IgD-negative memory B cell (primary cell): ENCODE results near the gene SLC2A8. TPM values are rescaled to one million over a fixed set of nuclear protein-coding genes. Genes with fewer than 3 reads are reported as not detected.

Experiments
- H3K27ac Mint-ChIP-seq, 3 donors: one replicate each; pipeline ENCODE4 v1.8.0; 2020 to 2022; ENCODE audit warnings: mild to moderate bottlenecking in 3 of 3, mixed read lengths in 3 of 3, moderate library complexity in 1 of 3
- H3K27me3 Mint-ChIP-seq: one replicate; pipeline ENCODE4 v1.8.0; 2021; ENCODE audit warnings: mixed read lengths
- H3K36me3 Mint-ChIP-seq: one replicate; pipeline ENCODE4 v1.8.0; 2020; ENCODE audit warnings: mild to moderate bottlenecking, mixed read lengths
- H3K4me1 Mint-ChIP-seq, 3 donors: one replicate each; pipeline ENCODE4 v1.8.0; 2020 to 2022; ENCODE audit warnings: mixed read lengths in 3 of 3, mild to moderate bottlenecking in 1 of 3
- H3K4me3 Mint-ChIP-seq, 4 donors: one replicate each; pipeline ENCODE4 v1.8.0; 2020 to 2022; ENCODE audit warnings: mild to moderate bottlenecking in 4 of 4, mixed read lengths in 4 of 4, moderate library complexity in 3 of 4
- H3K9me3 Mint-ChIP-seq, 3 donors: one replicate each; pipeline ENCODE4 v1.8.0; 2020 to 2021; ENCODE audit warnings: mixed read lengths in 3 of 3, mild to moderate bottlenecking in 1 of 3
- polyA plus RNA-seq: library from polyadenylated mRNA; unstranded; fragments of 300-500 nt; fragmentation: Illumina TruSeq; gene quantifications from one replicate; pipeline ENCODE4 v1.2.3, GENCODE V29; 2021

SLC2A8 gene
- polyA plus RNA-seq, 1 donor from 2014 or later, result 7.8 TPM

DNA sequence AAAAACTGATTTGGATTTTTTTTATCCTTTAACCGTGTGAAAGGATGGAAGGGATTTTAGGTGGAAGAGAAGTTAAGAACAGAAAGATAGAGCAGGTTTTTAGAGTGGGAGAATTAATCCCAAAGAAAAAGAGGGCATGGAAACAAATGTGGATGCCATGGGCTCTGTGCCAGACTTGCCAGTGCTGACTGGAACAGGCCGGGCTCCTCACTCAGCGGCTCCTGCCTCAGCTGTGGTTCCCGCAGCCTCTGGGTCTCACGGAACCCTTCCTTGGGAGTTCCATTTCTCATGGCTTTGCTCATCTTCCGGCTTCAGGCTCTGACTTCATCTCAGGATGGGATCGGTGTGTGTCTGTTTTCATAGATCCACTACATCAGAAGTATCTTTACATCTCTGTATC is 30.4 kb upstream of the SLC2A8 start:
- Mint-ChIP-seq H3K4me1 (peaks cover 0 to 1% (median 0%) of the 10 kb centered on the region in 3 donors), H3K36me3 (peaks cover 10% of the 10 kb centered on the region), H3K27ac (no peak overlapping the region), H3K9me3 (no peaks in the 10 kb centered on the region), H3K27me3 (no peaks in the 10 kb centered on the region), H3K4me3 (no peak overlapping the region)

DNA sequence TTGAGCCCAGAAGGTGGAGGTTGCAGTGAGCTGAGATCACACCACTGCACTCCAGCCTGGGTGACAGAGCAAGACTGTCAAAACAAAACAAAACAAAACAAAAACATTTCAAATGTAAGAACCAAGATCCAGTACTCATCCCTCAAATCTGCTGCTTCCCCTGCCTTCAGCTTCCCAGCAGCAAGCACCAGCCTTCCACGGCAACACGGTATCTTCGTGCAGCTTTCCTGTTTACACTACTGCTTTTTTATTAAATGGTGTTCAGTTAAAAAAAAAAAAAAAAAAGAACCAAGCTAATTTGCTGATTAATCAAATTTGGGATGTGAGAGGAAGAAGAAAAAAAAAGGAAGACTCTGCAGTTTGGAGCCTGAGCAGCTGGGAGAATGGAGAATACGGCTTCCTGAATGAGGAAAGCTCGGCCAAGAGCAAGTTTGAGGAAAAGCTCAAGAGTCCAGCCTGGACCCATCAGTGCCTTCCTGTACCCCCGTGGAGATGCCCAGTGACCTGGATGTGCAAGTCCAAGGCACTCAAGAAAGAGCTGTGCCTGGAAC is 28.0 kb upstream of the SLC2A8 start:
- Mint-ChIP-seq H3K27me3 (no peaks in the 10 kb centered on the region), H3K27ac (no peak overlapping the region), H3K4me1 (peaks cover 0 to 1% (median 0%) of the 10 kb centered on the region in 3 donors), H3K4me3 (no peak overlapping the region), H3K36me3 (peaks cover 13% of the 10 kb centered on the region), H3K9me3 (no peaks in the 10 kb centered on the region)

GRCh38 chr9:127369428-127369827 is 27.5 kb upstream of the SLC2A8 start:
- Mint-ChIP-seq H3K4me3 (no peak overlapping the region), H3K27me3 (no peaks in the 10 kb centered on the region), H3K4me1 (peaks cover 0 to 1% (median 0%) of the 10 kb centered on the region in 3 donors), H3K36me3 (peaks cover 8% of the 10 kb centered on the region), H3K9me3 (no peaks in the 10 kb centered on the region), H3K27ac (no peak overlapping the region)

GRCh38 chr9:127370147-127370579 is 26.8 kb upstream of the SLC2A8 start:
- peaks cover 8% of the 10 kb centered on the region for H3K36me3 Mint-ChIP-seq
- no peaks in the 10 kb centered on the region for H3K9me3 Mint-ChIP-seq
- H3K4me1 Mint-ChIP-seq, result no peaks in the 10 kb centered on the region
- no peak overlapping the region for H3K27ac Mint-ChIP-seq
- no peaks in the 10 kb centered on the region for H3K27me3 Mint-ChIP-seq
- no peak overlapping the region for H3K4me3 Mint-ChIP-seq

- Mint-ChIP-seq H3K27me3 (no peaks in the 10 kb centered on the region), H3K36me3 (peaks cover 8% of the 10 kb centered on the region), H3K27ac (no peak overlapping the region), H3K4me1 (no peaks in the 10 kb centered on the region), H3K4me3 (no peak overlapping the region), H3K9me3 (no peaks in the 10 kb centered on the region)
Observed at GRCh38 chr9:127370672-127371648, 26.0 kb upstream of the SLC2A8 start.

- Mint-ChIP-seq H3K27ac (no peak overlapping the region), H3K36me3 (no peaks in the 10 kb centered on the region), H3K4me3 (no peak overlapping the region), H3K4me1 (no peaks in the 10 kb centered on the region), H3K9me3 (peaks cover 0 to 3% (median 0%) of the 10 kb centered on the region in 3 donors), H3K27me3 (peaks cover 6% of the 10 kb centered on the region)
Observed at GRCh38 chr9:127380479-127380878, 16.5 kb upstream of the SLC2A8 start.

- no peak overlapping the region for H3K4me3 Mint-ChIP-seq
- no peaks in the 10 kb centered on the region for H3K4me1 Mint-ChIP-seq
- H3K9me3 Mint-ChIP-seq, result peaks cover 0 to 3% (median 0%) of the 10 kb centered on the region in 3 donors
- no peak overlapping the region for H3K27ac Mint-ChIP-seq
- H3K36me3 Mint-ChIP-seq, result no peaks in the 10 kb centered on the region
- peaks cover 3% of the 10 kb centered on the region for H3K27me3 Mint-ChIP-seq
Observed at GRCh38 chr9:127382541-127382940, 14.4 kb upstream of the SLC2A8 start.

- no peak overlapping the region for H3K27ac Mint-ChIP-seq
- no peak overlapping the region for H3K4me3 Mint-ChIP-seq
- H3K27me3 Mint-ChIP-seq, result peaks cover 3% of the 10 kb centered on the region
- peaks cover 0 to 11% (median 5%) of the 10 kb centered on the region in 3 donors for H3K4me1 Mint-ChIP-seq
- peaks cover 0 to 3% (median 0%) of the 10 kb centered on the region in 3 donors for H3K9me3 Mint-ChIP-seq
- H3K36me3 Mint-ChIP-seq, result no peaks in the 10 kb centered on the region
Observed at GRCh38 chr9:127384016-127384730, 12.8 kb upstream of the SLC2A8 start.

DNA sequence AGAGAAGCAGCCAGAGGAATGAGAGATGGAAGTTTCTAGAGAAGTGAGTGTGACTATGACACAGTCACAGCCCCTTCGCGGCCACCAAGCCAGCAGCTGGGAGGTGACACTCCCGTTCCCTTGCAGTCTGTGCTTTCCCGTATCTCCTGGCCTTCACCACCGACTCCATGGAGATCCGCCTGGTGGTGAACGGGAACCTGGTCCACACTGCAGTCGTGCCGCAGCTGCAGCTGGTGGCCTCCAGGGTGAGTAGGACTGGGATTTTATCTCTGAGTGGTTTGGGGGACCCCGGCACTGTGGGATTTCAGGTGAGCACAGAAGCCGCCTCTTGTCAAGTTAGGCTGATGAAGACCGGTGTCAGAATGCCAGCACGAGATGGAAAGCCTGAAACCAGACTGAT is 12.1 kb upstream of the SLC2A8 start:
- Mint-ChIP-seq H3K4me1 (peaks cover 0 to 11% (median 5%) of the 10 kb centered on the region in 3 donors), H3K27me3 (peaks cover 3% of the 10 kb centered on the region), H3K27ac (no peak overlapping the region), H3K36me3 (no peaks in the 10 kb centered on the region), H3K9me3 (peaks cover 0 to 3% (median 0%) of the 10 kb centered on the region in 3 donors), H3K4me3 (no peak overlapping the region)

DNA sequence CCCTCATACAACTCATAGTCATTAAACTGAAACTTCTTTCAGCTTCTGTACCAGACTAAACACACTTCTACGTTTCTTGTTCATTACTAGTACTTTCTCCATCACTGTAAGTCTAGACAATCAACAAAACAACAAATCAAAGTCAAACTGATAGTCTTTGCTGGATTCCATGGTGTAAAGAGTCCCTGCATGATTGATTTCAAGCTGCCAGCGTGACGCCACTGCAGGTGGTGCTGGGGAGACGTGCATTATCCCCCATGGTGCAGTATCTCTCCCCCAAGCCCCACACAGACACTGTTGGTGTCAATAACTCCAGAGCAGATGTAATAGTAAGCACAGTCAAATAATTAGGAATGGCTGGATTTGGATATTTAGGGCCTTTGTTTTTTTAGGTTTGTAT is 10.7 kb upstream of the SLC2A8 start:
- H3K4me1 Mint-ChIP-seq, result peaks cover 0 to 11% (median 5%) of the 10 kb centered on the region in 3 donors
- no peak overlapping the region for H3K27ac Mint-ChIP-seq
- H3K27me3 Mint-ChIP-seq, result peaks cover 3% of the 10 kb centered on the region
- H3K4me3 Mint-ChIP-seq, result no peak overlapping the region
- H3K36me3 Mint-ChIP-seq, result no peaks in the 10 kb centered on the region
- H3K9me3 Mint-ChIP-seq, result no peaks in the 10 kb centered on the region

GRCh38 chr9:127386981-127387380 is 10.0 kb upstream of the SLC2A8 start:
- H3K27ac Mint-ChIP-seq, result no peak overlapping the region
- H3K9me3 Mint-ChIP-seq, result no peaks in the 10 kb centered on the region
- peak overlapping the region in 1 of 4 donors; percentile 65 for H3K4me3 Mint-ChIP-seq
- H3K4me1 Mint-ChIP-seq, result peaks cover 0 to 11% (median 5%) of the 10 kb centered on the region in 3 donors
- peaks cover 3% of the 10 kb centered on the region for H3K27me3 Mint-ChIP-seq
- no peaks in the 10 kb centered on the region for H3K36me3 Mint-ChIP-seq

DNA sequence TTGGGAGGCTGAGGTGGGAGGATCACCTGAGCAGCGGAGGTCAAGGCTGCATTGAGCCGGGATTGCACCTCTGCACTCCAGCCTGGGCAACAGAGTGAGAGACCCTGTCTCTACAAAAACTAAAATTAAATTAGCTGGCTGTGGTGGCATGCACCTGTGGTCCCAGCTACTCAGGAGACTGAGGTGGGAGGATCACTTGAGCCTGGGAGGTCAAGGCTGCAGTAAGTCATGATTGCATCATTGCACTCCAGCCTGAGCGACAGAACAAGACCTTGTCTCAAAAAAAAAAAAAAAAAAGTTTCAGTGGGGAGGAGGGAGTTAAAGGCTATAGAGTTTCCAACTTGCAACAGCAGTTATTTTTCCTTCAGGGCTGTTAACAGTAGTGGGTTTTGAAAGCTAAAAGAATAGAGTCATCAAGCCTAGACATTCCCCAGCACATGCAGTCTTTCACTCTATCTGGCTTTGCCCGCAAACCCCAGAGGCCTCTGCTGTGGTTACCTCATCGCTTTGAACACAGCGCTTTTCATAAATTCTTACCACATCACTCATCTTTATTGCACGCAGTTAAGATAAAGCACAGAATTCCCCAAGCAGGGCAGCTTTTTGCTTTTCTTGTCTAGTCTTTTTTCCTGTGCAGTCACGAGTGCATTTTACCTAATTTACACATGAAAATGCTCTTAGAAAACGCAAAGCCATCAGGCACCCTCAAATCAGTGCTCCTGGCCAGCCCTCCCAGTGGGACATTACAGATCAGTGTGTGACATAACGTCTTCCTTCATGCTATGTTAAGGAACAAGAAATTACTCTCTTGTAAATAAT is 8.7 kb upstream of the SLC2A8 start:
- Mint-ChIP-seq H3K9me3 (no peaks in the 10 kb centered on the region), H3K4me1 (peaks cover 0 to 11% (median 5%) of the 10 kb centered on the region in 3 donors), H3K27me3 (no peaks in the 10 kb centered on the region), H3K36me3 (no peaks in the 10 kb centered on the region), H3K27ac (peak overlapping the region in 2 of 3 donors; percentile 50 to 53), H3K4me3 (no peak overlapping the region)

- Mint-ChIP-seq H3K4me3 (no peak overlapping the region), H3K27ac (no peak overlapping the region), H3K27me3 (no peaks in the 10 kb centered on the region), H3K9me3 (no peaks in the 10 kb centered on the region), H3K36me3 (no peaks in the 10 kb centered on the region), H3K4me1 (peaks cover 0 to 11% (median 5%) of the 10 kb centered on the region in 3 donors)
Observed at GRCh38 chr9:127388856-127389238, 8.1 kb upstream of the SLC2A8 start.
